ENCODE measurements around the gene FOXE1.
A peak's percentile ranks its signal among the peaks of the same experiment; 100 is the strongest.

Gene FOXE1

DNA sequence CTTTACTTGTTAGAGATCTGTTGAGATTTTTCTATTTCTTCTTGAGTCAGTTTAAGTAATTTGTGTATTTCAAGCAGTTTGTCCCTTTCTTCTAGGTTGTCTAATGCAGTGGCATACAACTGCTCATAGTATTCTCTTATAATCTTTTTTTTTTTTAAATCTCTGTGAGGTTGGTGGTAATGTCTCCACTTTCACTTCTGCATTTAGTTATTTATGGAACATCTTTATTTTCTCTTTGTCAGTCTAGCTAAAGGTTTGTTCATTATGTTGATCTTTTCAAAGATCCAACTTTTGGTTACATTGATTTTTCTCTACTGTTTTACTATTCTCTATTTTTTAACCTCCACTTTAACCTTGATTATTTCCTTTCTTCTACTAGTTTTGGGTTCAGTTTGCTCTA, 13.8 kb downstream of the FOXE1 start:
- DNase-seq, result peak; percentile 71

DNA sequence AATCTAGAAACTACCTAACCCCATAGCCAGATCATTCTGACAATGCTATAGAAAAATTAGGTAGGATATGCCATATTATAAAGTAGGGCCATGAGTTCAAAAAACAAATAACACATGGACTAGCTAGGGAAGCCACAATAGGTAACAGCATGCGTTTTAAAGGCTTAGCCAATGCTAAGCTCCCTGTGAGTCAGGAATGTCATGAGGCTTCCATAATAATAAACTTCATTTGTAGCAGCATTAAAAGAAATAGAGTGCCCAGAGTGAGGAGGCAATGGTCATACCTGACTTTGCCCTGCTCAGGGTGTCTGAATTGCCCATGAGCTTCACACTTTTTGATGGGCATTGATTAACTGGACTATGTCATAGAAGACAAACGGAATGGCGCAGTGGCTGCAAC, 15.8 kb downstream of the FOXE1 start:
- no peak for DNase-seq

DNA sequence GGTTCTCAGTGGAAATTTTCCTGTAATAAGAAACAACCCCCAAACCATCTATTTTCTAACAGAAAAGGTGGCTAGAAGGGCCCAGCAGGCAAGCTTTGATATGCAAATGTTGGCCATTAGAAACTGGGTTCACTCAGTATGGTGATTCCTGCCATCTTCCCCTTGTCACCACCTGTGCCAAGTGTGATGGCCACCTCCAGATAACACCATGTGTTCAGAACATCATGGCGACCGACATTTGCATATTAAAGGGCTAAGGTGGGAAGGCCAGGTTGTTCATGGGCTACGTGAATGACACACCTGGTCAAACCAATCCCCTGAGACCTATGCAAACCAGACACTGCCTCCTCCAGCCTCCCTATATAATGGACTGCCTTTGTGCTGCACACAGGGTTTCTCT, 20.4 kb downstream of the FOXE1 start:
- no peak for DNase-seq

DNA sequence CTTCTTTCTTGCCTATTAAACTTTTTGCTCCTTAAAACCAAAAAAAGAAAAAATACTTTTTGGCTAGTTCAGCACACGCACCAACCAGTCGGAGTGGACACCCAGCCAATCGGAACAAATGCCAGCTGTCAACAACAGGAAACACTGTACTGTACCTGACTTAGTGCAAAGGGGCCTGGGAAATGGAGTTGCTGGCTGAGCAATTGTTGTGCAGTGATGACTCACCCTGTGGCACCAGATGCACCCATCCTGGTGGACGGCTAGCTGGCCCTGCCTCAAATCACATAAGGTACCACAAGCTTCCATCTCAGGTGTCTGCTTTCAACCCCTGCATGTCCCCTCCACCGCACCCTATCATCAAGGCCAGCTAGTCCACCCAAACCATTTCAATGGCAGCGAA, 20.9 kb downstream of the FOXE1 start:
- no peak for DNase-seq

DNA sequence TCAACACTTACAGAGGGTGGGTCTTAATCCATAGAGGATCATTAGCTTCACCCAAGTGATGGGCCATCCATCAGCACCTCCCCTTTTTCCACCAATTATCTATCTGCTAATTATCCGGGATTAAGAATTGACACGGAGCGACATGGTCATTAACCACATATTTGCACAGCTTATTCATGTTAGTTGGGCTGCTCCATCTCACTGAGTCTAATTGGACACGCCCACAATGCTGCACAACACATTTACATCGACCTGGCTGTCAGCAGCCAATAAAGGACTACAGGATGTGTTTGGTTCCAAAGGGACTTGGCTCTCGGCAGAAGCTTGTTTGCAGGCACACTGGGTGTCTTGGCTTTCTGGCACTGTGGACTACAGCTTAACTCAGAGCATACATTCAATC, 21.6 kb downstream of the FOXE1 start:
- no peak for DNase-seq

GRCh38 chr9:97875111-97875510, 22.1 kb downstream of the FOXE1 start:
- no peak for DNase-seq

DNA sequence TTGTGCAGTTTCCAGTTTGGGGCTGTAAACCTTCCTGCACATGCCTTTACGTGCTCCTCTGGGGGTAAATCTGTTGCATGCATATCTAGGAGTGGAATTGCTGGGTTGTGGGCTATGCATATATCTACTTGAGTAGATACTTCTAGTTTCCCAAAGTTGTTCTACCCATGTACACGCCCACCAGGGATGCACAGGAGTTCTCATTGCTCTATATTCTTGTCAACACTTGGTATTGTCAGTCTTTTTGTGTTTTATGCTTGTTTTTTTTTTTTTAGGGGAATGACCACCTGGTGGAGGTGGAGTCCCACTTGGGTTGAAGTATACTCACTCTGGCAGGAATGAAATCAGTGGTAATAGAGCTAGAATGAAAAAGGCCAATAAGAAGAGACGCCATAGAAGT, 23.0 kb downstream of the FOXE1 start:
- no peak for DNase-seq

DNA sequence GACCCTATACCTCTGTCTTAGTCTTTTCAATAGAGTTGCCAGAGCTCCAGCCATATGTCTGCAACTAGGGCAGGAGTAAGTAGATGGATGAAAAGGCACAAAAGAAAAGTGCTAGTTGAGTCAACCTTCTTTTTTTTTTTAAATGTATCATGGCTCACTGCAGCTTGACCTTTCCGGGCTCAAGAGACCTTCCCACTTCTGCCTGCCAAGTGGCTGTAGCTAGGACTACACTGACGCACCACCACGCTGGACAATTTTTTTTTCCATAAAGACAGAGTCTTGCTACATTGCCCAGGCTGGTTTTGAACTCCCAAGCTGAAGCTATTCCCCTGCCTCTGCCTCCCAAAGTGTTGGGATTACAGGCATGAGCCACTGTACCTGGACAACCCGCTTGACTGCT, 27.3 kb downstream of the FOXE1 start:
- no peak for DNase-seq

- no peak for DNase-seq
These were observed 37.2 kb downstream of the FOXE1 start for GRCh38 chr9:97889941-97890887.

DNA sequence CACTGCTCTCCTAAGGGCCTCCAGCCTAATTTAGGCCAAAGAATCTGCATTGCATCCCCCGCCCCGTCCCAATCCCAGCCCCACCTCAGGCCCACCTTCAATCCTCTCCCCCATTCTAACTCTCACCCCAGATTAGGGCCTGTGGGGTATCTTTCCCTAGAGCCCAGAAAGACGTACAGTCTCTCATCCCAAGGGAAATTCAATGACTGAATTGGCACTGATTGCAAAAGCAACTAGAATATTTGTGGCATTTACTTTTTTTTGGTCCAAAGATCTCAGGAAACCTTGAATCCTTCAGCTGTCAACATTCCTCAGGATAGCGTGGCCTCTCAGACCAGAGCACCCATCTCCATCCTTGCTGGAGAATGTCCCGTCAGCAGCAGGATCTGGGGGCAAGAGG, 38.7 kb downstream of the FOXE1 start:
- no peak for DNase-seq

DNA sequence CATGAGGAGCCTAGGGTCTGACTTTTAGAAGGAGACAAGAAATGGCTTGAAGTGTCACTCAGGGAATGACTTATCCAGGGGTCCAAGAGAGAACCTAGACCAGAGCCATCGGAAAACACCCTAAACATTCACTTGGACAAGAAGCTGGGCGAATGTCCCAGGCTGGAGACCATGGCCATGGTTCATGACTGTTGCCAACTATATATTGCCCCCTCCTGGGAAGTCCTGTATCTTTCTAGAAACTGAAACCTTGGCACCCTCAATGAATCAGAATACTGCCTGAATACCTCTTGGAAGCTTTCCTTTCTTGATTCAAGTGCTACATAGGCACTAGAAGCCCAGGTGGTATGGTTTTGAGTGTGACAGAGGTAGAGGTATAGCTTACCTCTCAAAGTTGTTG, 39.4 kb downstream of the FOXE1 start:
- DNase-seq, result no peak

DNA sequence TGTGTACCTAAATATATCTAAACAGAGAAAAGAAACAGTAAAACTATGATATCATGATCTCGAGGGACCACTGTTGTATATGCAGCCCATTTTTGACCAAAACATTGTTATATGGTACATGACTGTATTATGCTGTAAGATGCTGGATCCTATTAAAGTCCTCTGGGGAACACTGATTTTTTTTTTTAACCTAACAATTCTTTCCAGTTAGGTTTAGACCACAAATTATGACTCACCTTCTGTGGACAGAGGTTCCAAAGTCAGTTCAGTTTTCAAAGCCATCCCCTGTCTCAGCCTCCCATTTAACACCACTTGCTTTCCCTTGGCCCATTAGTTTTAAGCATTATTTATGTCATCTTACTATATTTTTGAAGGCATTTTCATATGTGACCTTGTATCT, 42.2 kb downstream of the FOXE1 start:
- DNase-seq, result no peak

DNA sequence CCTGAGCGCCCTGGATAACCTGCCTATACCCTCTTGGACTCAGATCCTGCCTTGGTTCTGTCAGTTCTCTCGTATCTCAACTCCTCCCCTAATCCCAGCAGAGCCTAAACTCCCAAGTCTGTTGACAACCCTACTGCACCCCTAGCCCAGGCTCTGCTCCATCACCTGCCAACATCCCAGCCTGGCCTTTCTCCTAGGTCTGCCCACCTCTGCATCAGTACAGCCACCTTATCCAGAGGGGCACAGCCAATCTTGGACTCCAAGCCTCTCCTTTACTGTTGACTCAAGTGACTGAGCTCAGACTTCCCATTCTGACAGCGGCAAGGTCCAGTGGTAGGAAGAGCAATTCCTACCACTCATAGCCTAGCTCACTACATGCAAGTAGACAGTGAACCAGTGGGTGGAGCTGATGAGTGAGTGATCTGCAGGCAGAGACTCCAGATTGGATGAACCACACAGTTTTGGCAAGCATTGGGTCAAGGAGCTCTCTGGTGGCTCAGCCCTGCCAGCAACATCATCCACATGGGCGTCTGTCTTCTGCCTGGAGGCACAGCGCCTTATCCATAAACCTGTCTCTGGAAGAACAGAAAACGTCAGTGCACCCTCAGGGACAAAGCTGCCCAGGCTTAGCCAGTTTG, 42.8 kb downstream of the FOXE1 start:
- DNase-seq, result peak; percentile 12

DNA sequence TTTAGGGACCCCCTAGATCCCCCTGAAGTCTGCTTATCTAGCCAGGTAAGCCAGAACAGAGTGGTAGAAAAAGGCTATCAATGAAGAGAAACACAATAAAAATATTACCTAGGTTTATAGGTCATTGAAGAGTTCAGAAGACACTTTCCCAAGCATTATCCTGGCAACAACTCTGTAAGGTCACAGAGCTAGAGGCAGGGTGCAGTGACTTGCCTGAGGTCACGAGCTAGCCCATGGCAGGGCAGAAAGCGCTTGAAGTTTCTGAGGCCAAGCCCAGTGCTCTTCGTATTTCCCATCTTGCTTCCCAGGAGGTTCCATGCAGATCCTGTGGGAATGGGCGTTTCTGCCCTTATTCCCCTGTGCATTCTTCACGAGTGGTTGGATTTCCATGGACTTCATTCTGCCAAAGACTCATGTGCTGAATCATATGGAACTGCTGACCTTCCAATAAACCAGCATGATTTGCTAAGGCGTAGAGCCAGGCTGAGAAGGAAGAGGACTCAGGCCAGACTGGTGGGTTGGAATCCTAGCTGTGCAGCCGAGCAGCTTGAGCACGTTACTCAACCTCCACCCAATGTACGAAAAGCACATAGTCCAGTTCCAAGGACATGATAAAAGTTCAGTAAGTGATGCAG, 47.2 kb downstream of the FOXE1 start:
- no peak for DNase-seq

- DNase-seq, result peak; percentile 20
These were observed 47.9 kb downstream of the FOXE1 start for GRCh38 chr9:97900738-97901565.

- no peak for DNase-seq
These were observed 50.2 kb downstream of the FOXE1 start for GRCh38 chr9:97903177-97903576.

DNA sequence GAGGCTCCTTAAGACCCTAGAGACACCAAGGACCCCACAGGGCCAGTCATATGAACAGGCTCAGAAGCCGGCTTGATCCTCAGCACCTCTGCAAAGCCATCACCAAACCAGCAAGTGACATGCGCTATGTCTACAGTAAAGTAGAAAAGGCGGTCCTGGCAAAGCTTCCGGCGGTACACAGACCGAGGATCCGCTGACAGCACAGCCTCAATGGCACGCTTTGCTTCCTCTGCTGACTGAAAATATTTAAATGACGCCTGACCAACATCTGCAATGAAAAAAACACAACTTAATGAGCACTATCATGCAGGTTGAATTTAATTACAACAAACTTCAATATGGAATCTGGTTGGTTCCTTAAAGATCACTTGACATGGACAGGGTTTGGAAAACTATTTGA, 51.7 kb downstream of the FOXE1 start:
- DNase-seq, result no peak

- no peak for DNase-seq
These were observed 52.2 kb downstream of the FOXE1 start for GRCh38 chr9:97905228-97905627.

Data from MV-4-11 (cell line).